ENCODE data around the gene TACR1.
"Not testable (repeated sequence)": the region's sequence is repeated elsewhere in the genome, so short reads cannot be mapped to it uniquely, and the experiment has no call there.

Gene TACR1

DNA sequence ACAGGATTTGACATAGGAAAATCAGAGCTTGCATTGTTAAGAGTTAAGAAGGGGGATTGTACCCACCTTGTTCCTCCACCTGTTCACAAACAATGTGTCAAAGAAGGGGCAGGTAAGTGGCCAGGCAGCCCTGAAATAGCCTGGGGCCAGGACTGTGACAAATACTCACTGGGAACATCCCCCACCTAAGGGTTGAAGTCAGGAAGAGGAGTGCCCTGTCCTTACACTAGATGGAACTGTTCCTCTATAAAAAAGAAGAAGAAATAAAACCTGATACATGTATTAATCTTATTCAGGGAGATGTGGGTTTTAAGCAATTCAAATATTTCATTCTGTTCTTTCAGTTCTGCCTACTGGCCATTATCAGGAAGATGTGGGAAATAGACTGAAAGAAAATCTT is 41.9 kb downstream of the TACR1 start:
- CTCF ChIA-PET: interaction anchor here (0.8 to 2.7 kb wide), 10 partner anchors 16 to 462 kb away, joined by 3 to 9 read pairs (median 4); partner anchors contain the start of gene TACR1
- POLR2A ChIA-PET: no interaction called here
- peak; percentile 29 for DNase-seq (ENCODE audit: extremely low spot score)
- TF ChIP-seq, protein P1, sequence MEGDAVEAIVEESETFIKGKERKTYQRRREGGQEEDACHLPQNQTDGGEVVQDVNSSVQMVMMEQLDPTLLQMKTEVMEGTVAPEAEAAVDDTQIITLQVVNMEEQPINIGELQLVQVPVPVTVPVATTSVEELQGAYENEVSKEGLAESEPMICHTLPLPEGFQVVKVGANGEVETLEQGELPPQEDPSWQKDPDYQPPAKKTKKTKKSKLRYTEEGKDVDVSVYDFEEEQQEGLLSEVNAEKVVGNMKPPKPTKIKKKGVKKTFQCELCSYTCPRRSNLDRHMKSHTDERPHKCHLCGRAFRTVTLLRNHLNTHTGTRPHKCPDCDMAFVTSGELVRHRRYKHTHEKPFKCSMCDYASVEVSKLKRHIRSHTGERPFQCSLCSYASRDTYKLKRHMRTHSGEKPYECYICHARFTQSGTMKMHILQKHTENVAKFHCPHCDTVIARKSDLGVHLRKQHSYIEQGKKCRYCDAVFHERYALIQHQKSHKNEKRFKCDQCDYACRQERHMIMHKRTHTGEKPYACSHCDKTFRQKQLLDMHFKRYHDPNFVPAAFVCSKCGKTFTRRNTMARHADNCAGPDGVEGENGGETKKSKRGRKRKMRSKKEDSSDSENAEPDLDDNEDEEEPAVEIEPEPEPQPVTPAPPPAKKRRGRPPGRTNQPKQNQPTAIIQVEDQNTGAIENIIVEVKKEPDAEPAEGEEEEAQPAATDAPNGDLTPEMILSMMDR (IDR thresholded peaks at IDR 0.05; ENCODE audit: control extremely low read depth, extremely low read depth, low read depth, missing control alignments): peak; percentile 31

DNA sequence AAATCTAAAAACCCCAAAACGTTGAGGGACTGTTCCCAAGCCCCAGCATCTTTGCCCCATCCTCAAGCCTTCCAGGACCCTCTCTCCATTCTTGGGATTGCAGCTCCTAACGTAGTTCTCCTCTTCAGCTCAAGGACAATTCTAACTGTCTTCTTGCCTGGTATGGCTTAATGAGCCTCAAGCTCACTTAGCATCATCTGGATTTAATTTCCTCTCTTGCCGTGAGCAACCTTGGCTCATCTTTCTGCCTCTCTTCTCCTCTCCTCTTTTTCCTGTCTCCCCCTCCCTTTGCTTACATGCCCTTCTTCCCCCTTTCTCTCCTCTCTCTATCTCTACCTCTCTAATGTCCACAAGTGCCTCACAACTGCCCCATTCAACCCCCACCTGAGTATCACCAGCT is 44.2 kb downstream of the TACR1 start:
- POLR2A ChIA-PET: no interaction called here
- CTCF ChIA-PET: interaction anchor here (1.0 to 1.2 kb wide), 3 partner anchors 8 to 13 kb away, joined by 3 read pairs; no protein-coding TSS in a partner anchor
- TF ChIP-seq, protein P1 (IDR thresholded peaks at IDR 0.05; ENCODE audit: control extremely low read depth, extremely low read depth, low read depth, missing control alignments): no peak
- DNase-seq (ENCODE audit: extremely low spot score): no peak

- no peak for DNase-seq (ENCODE audit: extremely low spot score)
- TF ChIP-seq, protein P1 (IDR thresholded peaks at IDR 0.05; ENCODE audit: control extremely low read depth, extremely low read depth, low read depth, missing control alignments): no peak
- ChIA-PET POLR2A (no interaction called here), CTCF (interaction anchor here (1.0 kb wide), 1 partner anchor 27 kb away, joined by 3 read pairs; no protein-coding TSS in a partner anchor)
Observed at GRCh38 chr2:75153221-75153620, 46.1 kb downstream of the TACR1 start.

DNA sequence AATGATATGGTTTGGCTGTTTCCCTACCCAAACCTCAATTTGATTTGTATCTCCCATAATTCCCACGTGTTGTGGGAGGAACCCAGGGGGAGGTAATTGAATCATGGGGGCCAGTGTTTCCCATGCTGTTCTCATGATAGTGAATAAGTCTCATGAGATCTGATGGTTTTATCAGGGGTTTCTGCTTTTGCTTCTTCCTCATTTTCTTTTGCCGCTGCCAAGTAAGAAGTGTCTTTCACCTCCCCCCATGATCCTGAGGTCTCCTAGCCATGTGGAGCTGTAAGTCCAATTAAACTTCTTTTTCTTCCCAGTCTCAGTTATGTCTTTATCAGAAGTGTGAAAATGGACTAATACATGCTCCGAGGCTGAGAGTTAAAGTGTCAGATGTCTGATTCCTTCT is 47.1 kb downstream of the TACR1 start:
- CTCF ChIA-PET: interaction anchor here (0.6 to 1.5 kb wide), 3 partner anchors 13 to 457 kb away, joined by 3 to 4 read pairs (median 3); no protein-coding TSS in a partner anchor

DNA sequence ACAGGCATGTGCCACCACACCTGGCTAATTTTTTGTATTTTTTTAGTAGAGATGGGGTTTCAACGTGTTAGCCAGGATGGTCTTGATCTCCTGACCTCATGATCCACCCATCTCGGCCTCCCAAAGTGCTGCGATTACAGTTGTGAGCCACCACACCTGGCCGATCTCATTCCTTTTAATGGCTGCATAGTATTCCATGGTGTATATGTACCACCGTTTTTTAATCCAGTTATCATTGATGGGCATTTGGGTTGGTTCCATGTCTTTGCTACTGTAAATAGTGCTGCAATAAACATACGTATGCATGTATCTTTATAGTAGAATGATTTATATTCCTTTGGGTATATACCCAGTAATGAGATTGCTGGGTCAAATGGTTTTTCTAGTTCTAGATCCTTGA is 51.4 kb downstream of the TACR1 start:
- POLR2A ChIA-PET: not testable (repeated sequence)

More for the DNA sequence above, 47.1 kb downstream of the TACR1 start:
- DNase-seq (ENCODE audit: extremely low spot score); POLR2A ChIA-PET: not testable (repeated sequence)

DNA sequence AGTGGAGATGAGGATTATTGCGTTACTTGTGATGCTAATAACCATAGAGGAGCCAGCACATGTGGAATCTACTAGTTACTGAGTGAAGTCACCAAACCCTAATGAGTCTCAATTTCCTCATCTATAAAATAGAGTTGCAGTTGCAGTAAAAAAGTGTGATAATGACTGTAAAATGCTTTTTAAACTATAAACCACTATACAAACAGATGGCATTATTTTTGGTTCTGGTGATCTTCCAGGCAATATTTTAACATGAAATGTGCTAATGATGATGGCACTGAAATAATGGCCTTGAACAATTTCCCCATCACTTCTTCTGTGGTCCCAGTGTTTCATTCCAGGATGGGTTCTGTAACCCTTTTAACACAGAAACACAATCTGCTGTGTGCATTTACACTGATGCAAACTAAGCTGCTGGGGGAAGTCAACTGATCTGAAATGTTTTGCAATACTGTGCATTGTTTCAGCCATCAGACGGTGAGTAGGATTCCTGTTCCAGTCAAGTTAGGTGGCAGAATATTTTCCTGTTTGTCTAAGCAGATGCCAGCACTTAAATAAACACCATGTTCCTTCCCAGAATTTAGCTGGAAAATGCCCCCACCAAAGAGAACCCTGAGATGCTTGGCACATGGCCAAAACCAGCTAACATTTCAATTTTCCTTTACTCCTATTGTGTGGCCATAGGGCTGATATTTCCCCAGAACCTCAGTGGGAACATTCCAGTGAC is 52.6 kb downstream of the TACR1 start:
- TF ChIP-seq, protein P1 (IDR thresholded peaks at IDR 0.05; ENCODE audit: control extremely low read depth, extremely low read depth, low read depth, missing control alignments): no peak
- CTCF ChIA-PET: interaction anchor here (1.2 to 1.3 kb wide), 3 partner anchors 9 to 81 kb away, joined by 3 to 5 read pairs (median 4); no protein-coding TSS in a partner anchor
- DNase-seq (ENCODE audit: extremely low spot score): no peak
- POLR2A ChIA-PET: no interaction called here

More for the DNA sequence above, 51.4 kb downstream of the TACR1 start:
- DNase-seq (ENCODE audit: extremely low spot score): not testable (repeated sequence)
- CTCF ChIA-PET: interaction anchor here (1.3 kb wide), 1 partner anchor 11 kb away, joined by 5 read pairs; no protein-coding TSS in a partner anchor

DNA sequence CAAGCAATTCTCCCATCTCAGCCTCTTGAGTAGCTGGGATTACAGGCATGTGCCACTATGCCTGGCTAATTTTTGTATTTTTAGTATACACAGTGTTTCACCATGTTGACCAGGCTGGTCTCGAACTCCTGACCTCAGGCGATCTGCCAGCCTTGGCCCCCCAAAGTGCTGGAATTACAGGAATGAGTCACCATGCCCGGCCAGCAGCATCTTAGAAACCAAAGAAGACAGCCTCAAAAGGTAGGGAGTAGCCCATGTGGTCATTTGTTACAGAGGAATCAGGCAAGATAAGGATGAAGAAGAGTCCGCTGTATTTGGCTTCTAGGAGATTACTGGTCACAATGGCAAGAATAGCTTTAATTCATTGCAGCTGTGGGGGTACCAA is 53.1 kb downstream of the TACR1 start:
- POLR2A ChIA-PET; DNase-seq (ENCODE audit: extremely low spot score): not testable (repeated sequence)
- CTCF ChIA-PET: interaction anchor here (1.2 to 1.3 kb wide), 2 partner anchors 9 to 80 kb away, joined by 3 to 4 read pairs; no protein-coding TSS in a partner anchor

GRCh38 chr2:75142081-75142480 is 57.2 kb downstream of the TACR1 start:
- CTCF ChIA-PET: interaction anchor here (0.9 to 2.2 kb wide), 5 partner anchors 9 to 15 kb away, joined by 3 to 6 read pairs (median 3); no protein-coding TSS in a partner anchor
- POLR2A ChIA-PET: no interaction called here
- TF ChIP-seq, protein P1 (IDR thresholded peaks at IDR 0.05; ENCODE audit: control extremely low read depth, extremely low read depth, low read depth, missing control alignments): no peak
- no peak for DNase-seq (ENCODE audit: extremely low spot score)

All from GM10248 (cell line).